WERI-Rb-1 (cell line): ENCODE measurements around the gene CHM.
"Not testable (repeated sequence)": the region's sequence is repeated elsewhere in the genome, so short reads cannot be mapped to it uniquely, and the experiment has no call there.

Experiments used
- DNase-seq: peaks from one replicate; pipeline ENCODE4 v3.0.0-alpha.2; 2020
- H3K27ac ChIP-seq: fragments of 250-450 bp; sonication (Bioruptor Pico); 2 replicates; pipeline ENCODE4 v1.5.1; 2020; ENCODE audit warnings: mild to moderate bottlenecking, moderate library complexity
- H3K27me3 ChIP-seq: fragments of 250-450 bp; sonication (Bioruptor Pico); 2 replicates; pipeline ENCODE4 v1.5.1; 2021; ENCODE audit warnings: mild to moderate bottlenecking, low read depth, moderate library complexity; ENCODE audit not compliant: insufficient read depth, severe bottlenecking
- H3K36me3 ChIP-seq: fragments of 250-450 bp; sonication (Bioruptor Pico); 2 replicates; pipeline ENCODE4 v1.5.1; 2020; ENCODE audit warnings: mild to moderate bottlenecking, moderate library complexity
- H3K4me3 ChIP-seq: 2 replicates; pipeline ENCODE4 v1.5.1; 2011; ENCODE audit warnings: low read depth, mild to moderate bottlenecking, control low read depth, low read length
- H3K9me3 ChIP-seq: fragments of 250-450 bp; sonication (Bioruptor Pico); 2 replicates; pipeline ENCODE4 v1.5.1; 2021; ENCODE audit warnings: mild to moderate bottlenecking, moderate library complexity; ENCODE audit not compliant: severe bottlenecking
- TF ChIP-seq, protein P1 (sequence below): IDR thresholded peaks from 2 replicates; pipeline ENCODE4 v1.5.1; 2011; ENCODE audit warnings: low read depth, mild to moderate bottlenecking, control low read depth, inconsistent platforms, low read length

The CHM gene

DNA sequence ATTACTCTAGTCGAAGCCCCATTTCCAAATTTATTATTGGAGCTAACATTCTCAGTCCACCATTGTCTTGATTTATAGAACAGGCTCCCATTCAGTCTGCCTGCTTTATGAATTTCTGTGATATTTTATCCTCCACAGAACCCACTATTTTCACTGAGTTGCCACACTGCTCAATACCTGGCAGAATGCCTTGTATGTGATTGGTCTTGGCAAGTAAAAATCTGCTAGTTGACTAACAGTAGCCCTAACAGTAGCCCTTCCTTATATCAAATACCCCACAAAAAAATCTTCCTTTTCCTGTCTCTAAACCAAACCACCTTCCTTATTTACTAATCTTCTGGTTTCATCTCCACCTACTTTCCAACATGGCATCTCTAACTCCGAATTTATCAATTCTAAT, 82.6 kb downstream of the CHM start:
- no peaks in the 10 kb centered on the region for H3K9me3 ChIP-seq
- no peaks in the 10 kb centered on the region for H3K36me3 ChIP-seq
- H3K4me3 ChIP-seq: no peak overlapping the region
- H3K27me3 ChIP-seq: no peaks in the 10 kb centered on the region
- TF ChIP-seq, protein P1, sequence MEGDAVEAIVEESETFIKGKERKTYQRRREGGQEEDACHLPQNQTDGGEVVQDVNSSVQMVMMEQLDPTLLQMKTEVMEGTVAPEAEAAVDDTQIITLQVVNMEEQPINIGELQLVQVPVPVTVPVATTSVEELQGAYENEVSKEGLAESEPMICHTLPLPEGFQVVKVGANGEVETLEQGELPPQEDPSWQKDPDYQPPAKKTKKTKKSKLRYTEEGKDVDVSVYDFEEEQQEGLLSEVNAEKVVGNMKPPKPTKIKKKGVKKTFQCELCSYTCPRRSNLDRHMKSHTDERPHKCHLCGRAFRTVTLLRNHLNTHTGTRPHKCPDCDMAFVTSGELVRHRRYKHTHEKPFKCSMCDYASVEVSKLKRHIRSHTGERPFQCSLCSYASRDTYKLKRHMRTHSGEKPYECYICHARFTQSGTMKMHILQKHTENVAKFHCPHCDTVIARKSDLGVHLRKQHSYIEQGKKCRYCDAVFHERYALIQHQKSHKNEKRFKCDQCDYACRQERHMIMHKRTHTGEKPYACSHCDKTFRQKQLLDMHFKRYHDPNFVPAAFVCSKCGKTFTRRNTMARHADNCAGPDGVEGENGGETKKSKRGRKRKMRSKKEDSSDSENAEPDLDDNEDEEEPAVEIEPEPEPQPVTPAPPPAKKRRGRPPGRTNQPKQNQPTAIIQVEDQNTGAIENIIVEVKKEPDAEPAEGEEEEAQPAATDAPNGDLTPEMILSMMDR: no peak
- no peak overlapping the region for H3K27ac ChIP-seq
- no peak for DNase-seq

DNA sequence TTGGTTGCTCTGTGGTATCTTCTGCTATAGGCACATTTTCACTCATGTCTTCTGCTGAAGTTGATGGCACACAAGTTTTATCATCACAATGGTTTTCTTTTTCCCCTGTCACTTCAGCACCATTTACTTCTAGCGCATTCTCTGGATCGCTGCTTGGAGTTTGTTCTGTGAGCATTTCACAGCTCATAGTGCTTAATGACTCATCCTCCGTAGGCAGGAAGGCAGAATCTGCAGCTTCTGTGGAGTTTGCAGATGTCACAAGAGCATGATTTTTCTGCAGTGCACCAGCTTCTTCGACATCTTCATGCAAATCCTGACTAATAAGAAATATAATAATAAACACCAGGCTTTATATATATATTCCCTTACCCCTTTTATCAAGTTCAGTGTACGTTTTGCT, 83.6 kb downstream of the CHM start:
- no peak for DNase-seq
- H3K27ac ChIP-seq: no peak overlapping the region
- TF ChIP-seq, protein P1: no peak
- no peaks in the 10 kb centered on the region for H3K27me3 ChIP-seq
- no peaks in the 10 kb centered on the region for H3K36me3 ChIP-seq
- no peaks in the 10 kb centered on the region for H3K9me3 ChIP-seq
- H3K4me3 ChIP-seq: no peak overlapping the region

DNA sequence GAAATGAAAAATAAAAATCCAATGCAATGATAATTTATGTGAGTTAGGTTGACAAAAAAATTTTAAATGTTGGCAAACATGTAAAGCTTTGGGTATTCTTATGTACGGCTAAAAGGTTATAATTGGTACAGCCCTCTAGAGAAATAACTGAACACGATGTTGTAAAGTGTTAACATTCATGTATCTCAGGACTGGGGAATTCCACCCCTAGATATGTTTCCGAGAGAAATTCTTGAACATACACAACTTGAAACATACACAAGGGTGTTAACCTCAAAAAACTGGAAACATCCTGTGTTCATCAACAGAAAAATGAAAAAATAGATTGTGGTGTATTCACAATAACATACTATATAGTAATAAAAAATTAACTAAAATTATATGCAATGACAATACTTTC, 91.8 kb downstream of the CHM start:
- H3K36me3 ChIP-seq: no peaks in the 10 kb centered on the region; the same call in 1 of the 2 replicates
- DNase-seq: no peak
- no peaks in the 10 kb centered on the region for H3K9me3 ChIP-seq
- TF ChIP-seq, protein P1: no peak
- no peak overlapping the region for H3K4me3 ChIP-seq
- H3K27ac ChIP-seq: no peak overlapping the region
- H3K27me3 ChIP-seq: no peaks in the 10 kb centered on the region

DNA sequence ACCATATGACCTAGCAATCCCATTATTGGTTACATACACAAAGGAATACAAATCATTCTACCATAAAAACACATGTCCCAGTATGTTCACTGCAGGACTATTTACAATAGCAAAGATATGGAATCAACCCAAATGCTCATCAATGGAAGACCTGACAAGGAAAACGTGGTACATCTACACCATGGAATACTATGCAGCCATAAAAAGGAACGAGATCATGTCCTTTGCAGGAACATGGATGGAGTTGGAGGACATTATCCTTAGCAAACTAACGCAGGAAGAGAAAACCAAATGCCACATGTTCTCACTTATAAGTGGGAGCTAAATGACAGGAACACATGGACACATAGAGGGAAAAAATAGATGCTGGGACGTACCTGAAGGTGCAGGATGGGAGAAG, 102.6 kb downstream of the CHM start:
- not testable (repeated sequence) for H3K4me3 ChIP-seq, H3K27ac ChIP-seq, H3K9me3 ChIP-seq, H3K36me3 ChIP-seq, DNase-seq, H3K27me3 ChIP-seq

DNA sequence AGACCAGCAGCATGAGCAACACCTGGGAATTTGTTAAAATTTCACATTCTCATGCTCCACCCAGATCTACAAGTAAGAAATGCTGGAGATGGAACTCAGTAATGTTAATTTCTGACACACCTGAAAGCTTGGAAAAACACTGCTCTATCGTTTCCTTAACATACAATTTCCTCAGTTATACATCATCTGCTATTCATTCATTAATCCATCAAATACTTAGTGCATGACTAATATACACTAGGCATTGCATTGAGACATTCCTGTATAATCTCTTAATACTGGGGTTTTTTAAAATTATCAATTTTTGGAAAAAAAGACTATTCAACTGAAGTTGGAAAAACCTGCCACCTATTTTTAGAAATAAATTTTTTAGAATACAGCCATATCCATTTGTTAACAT, 106.1 kb downstream of the CHM start:
- TF ChIP-seq, protein P1: no peak
- Histone ChIP-seq H3K4me3 (no peak overlapping the region), H3K9me3 (peaks cover 2% of the 10 kb centered on the region), H3K27me3 (no peaks in the 10 kb centered on the region), H3K27ac (no peak overlapping the region), H3K36me3 (peaks cover 5% of the 10 kb centered on the region; the same call in 1 of the 2 replicates)
- no peak for DNase-seq

DNA sequence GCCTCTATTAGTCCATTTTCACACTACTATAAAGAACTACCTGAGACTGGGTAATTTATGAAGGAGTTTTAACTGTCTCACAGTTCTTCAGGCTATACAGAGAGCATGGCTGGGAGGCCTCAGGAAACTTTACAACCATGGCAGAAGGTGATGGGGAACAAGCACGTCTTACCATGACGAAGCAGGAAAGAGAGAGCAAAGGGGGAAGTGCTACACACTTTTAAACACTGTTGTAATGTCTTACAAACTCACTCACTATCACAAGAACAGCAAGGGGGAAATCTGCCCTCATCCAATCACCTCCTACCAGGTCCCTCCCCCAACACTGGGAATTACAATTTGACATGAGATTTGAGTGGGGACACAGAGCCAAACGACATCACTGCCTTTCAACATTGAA, 107.4 kb downstream of the CHM start:
- H3K9me3 ChIP-seq, H3K27ac ChIP-seq, DNase-seq, H3K27me3 ChIP-seq, H3K36me3 ChIP-seq, H3K4me3 ChIP-seq: not testable (repeated sequence)

DNA sequence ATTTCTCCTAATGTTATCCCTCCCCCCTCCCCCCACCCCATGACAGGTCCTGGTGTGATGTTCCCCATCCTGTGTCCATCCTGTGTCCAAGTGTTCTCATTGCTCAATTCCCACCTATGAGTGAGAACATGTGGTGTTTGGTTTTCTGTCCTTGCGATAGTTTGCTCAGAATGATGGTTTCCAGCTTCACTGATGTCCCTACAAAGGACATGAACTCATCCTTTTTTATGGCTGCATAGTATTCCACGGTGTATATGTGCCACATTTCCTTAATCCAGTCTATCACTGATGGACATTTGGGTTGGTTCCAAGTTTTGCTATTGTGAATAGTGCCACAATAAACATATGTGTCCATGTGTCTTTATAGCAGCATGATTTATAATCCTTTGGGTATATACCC, 113.0 kb downstream of the CHM start:
- H3K4me3 ChIP-seq, H3K27me3 ChIP-seq, H3K36me3 ChIP-seq, DNase-seq, H3K9me3 ChIP-seq, H3K27ac ChIP-seq: not testable (repeated sequence)

DNA sequence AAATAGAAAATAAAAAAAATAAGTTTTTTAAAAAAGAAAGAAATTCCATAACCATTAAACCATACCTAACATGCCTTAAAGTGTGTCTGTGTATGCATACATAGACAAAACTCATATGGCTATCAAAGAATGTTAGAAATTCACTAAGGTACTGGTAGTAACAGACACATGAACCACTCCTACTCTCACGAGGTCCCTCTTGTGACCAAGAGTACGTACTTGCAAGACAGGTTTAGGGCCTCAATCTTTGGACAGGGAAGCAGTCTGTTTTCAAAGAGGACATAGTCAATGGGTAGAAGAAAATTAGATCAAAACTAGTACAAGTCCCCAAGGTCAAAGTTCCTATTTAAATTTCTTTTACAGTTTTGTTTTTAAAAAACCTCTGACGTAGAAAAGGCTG, 117.3 kb downstream of the CHM start:
- H3K9me3 ChIP-seq: no peaks in the 10 kb centered on the region
- no peak for DNase-seq
- TF ChIP-seq, protein P1: no peak
- no peaks in the 10 kb centered on the region for H3K27me3 ChIP-seq
- H3K4me3 ChIP-seq: no peak overlapping the region
- no peaks in the 10 kb centered on the region for H3K36me3 ChIP-seq
- no peak overlapping the region for H3K27ac ChIP-seq
